Measurements from ENCODE around the gene DOCK9. TPM values are rescaled to one million over a fixed set of nuclear protein-coding genes. Genes with fewer than 3 reads are reported as not detected.

DOCK9 gene
- total and polyA plus RNA-seq, 2 donors from 2014 or later = 14.0 to 125 TPM

- DNase-seq (no peak), FAIRE-seq (no peak)
- Histone ChIP-seq H3K4me1 (ENCODE audit: control insufficient read depth in 2 of 3, insufficient read depth in 2 of 3, low read depth in 1 of 3, low read length in 3 of 3) (peaks cover 4 to 8% (median 7%) of the 10 kb centered on the region in 3 donors), H3K27ac (ENCODE audit: low read depth in 2 of 2, low read length in 2 of 2) (no peak overlapping the region), H3K27me3 (ENCODE audit: control insufficient read depth, insufficient read depth, low read length) (no peaks in the 10 kb centered on the region), H3K9ac (ENCODE audit: low read length in 3 of 3) (no peak overlapping the region), H3K4me3 (ENCODE audit: low read length in 3 of 3) (no peak overlapping the region), H3K9me3 (ENCODE audit: control insufficient read depth in 2 of 3, insufficient read depth in 1 of 3, low read length in 3 of 3) (no peaks in the 10 kb centered on the region), H3K36me3 (ENCODE audit: control insufficient read depth in 2 of 3, insufficient read depth in 3 of 3, low read length in 3 of 3) (no peaks in the 10 kb centered on the region)
- intact Hi-C loops (cut with DNase I) = no loop called here
- no peak for TF ChIP-seq CTCF (IDR thresholded peaks at IDR 0.05; ENCODE audit: borderline replicate concordance, extremely low read depth, insufficient read depth)
Measured at GRCh38 chr13:98984118-98984517, 6.3 kb upstream of the DOCK9 start.

GRCh38 chr13:98983182-98983581 lies 5.3 kb upstream of the DOCK9 start:
- no peaks in the 10 kb centered on the region for H3K36me3 ChIP-seq (ENCODE audit: control insufficient read depth in 2 of 3, insufficient read depth in 3 of 3, low read length in 3 of 3)
- FAIRE-seq (no peak), DNase-seq (no peak)
- no peak overlapping the region for H3K9ac ChIP-seq (ENCODE audit: low read length in 3 of 3)
- no peak for TF ChIP-seq CTCF (IDR thresholded peaks at IDR 0.05; ENCODE audit: borderline replicate concordance, extremely low read depth, insufficient read depth)
- H3K27ac ChIP-seq (ENCODE audit: low read depth in 2 of 2, low read length in 2 of 2) = no peak overlapping the region
- peaks cover 4 to 8% (median 8%) of the 10 kb centered on the region in 3 donors for H3K4me1 ChIP-seq (ENCODE audit: control insufficient read depth in 2 of 3, insufficient read depth in 2 of 3, low read depth in 1 of 3, low read length in 3 of 3)
- no peaks in the 10 kb centered on the region for H3K27me3 ChIP-seq (ENCODE audit: control insufficient read depth, insufficient read depth, low read length)
- H3K9me3 ChIP-seq (ENCODE audit: control insufficient read depth in 2 of 3, insufficient read depth in 1 of 3, low read length in 3 of 3) = no peaks in the 10 kb centered on the region
- intact Hi-C loops (cut with DNase I) = no loop called here
- H3K4me3 ChIP-seq (ENCODE audit: low read length in 3 of 3) = no peak overlapping the region

GRCh38 chr13:98981369-98982080 lies 3.7 kb upstream of the DOCK9 start:
- no peak overlapping the region for H3K9ac ChIP-seq (ENCODE audit: low read length in 3 of 3)
- H3K4me1 ChIP-seq (ENCODE audit: control insufficient read depth in 2 of 3, insufficient read depth in 2 of 3, low read depth in 1 of 3, low read length in 3 of 3) = peaks cover 4 to 12% (median 5%) of the 10 kb centered on the region in 3 donors
- intact Hi-C loops (cut with DNase I) = no loop called here
- no peaks in the 10 kb centered on the region for H3K36me3 ChIP-seq (ENCODE audit: control insufficient read depth in 2 of 3, insufficient read depth in 3 of 3, low read length in 3 of 3)
- FAIRE-seq (no peak), DNase-seq (no peak)
- H3K4me3 ChIP-seq (ENCODE audit: low read length in 3 of 3) = no peak overlapping the region
- TF ChIP-seq CTCF (IDR thresholded peaks at IDR 0.05; ENCODE audit: borderline replicate concordance, extremely low read depth, insufficient read depth) = no peak
- no peak overlapping the region for H3K27ac ChIP-seq (ENCODE audit: low read depth in 2 of 2, low read length in 2 of 2)
- H3K27me3 ChIP-seq (ENCODE audit: control insufficient read depth, insufficient read depth, low read length) = no peaks in the 10 kb centered on the region
- H3K9me3 ChIP-seq (ENCODE audit: control insufficient read depth in 2 of 3, insufficient read depth in 1 of 3, low read length in 3 of 3) = no peaks in the 10 kb centered on the region

Data from kidney (tissue), 14 donors.